Breast epithelium (tissue), 4 donors: ENCODE measurements around the gene EZH1. TPM values are rescaled to one million over a fixed set of nuclear protein-coding genes. Genes with fewer than 3 reads are reported as not detected.

ENCODE experiments used
- DNase-seq, 2 donors: peaks; one replicate each; pipeline ENCODE4 v3.0.0-alpha.2; 2019; ENCODE audit warnings: low spot score in 2 of 2
- H3K27ac ChIP-seq, 2 donors: fragments of 200-600 bp; sonication (generic) in 1 of 2; one replicate each; pipeline ENCODE4 v1.5.1; 2016 to 2019; ENCODE audit warnings: mild to moderate bottlenecking in 1 of 2
- H3K27me3 ChIP-seq, 2 donors: fragments of 200-600 bp; sonication (generic) in 1 of 2; one replicate each; pipeline versions ENCODE4 v1.5.1 to v1.6.0; 2017 to 2019; ENCODE audit warnings: control low read depth in 1 of 2, mild to moderate bottlenecking in 1 of 2
- H3K36me3 ChIP-seq: fragments of 200-600 bp; one replicate; pipeline ENCODE4 v1.5.1; 2019
- H3K4me1 ChIP-seq, 2 donors: fragments of 200-600 bp; sonication (generic); one replicate each; pipeline ENCODE4 v1.5.1; 2016 to 2019; ENCODE audit warnings: control low read depth in 1 of 2
- H3K4me3 ChIP-seq, 3 donors: fragments of 200-600 bp; sonication (generic); 1 replicate in 2 of 3; 2 replicates in 1 of 3; pipeline ENCODE4 v1.5.1; 2016 to 2019; ENCODE audit warnings: mild to moderate bottlenecking in 3 of 3, moderate library complexity in 2 of 3
- H3K9me3 ChIP-seq, 2 donors: fragments of 200-600 bp; sonication (generic) in 1 of 2; one replicate each; pipeline ENCODE4 v1.5.1; 2016 to 2019; ENCODE audit warnings: control low read depth in 1 of 2
- CTCF ChIP-seq, 3 donors: fragments of 450-650 bp; IDR thresholded peaks; one replicate each; pipeline ENCODE4 v1.5.1; 2016 to 2017; ENCODE audit warnings: antibody characterized with exemption in 3 of 3, mild to moderate bottlenecking in 3 of 3, moderate library complexity in 3 of 3
- POLR2A ChIP-seq: fragments of 450-650 bp; IDR thresholded peaks from one replicate; pipeline ENCODE4 v1.6.1; 2016; ENCODE audit warnings: antibody characterized with exemption, mild to moderate bottlenecking, moderate library complexity
- POLR2AphosphoS5 ChIP-seq, 3 donors: sonication (generic); formaldehyde crosslinking; IDR thresholded peaks; one replicate each; pipeline ENCODE4 v1.6.1; 2017; ENCODE audit warnings: antibody characterized with exemption in 3 of 3
- intact Hi-C: fragments of 100-400 bp; cut with DNase I; formaldehyde crosslinking; loops from one replicate; pipeline ENCODE4 v1.15.1; 2023; ENCODE audit warnings: low total_unique reads
- total RNA-seq, 3 donors: library from RNA; depleted of rRNA; stranded (reverse); fragments of >200 nt; gene quantifications; one replicate each; pipeline ENCODE4 v1.1.0, GENCODE V29; 2016

Gene EZH1
- total RNA-seq, 3 donors from 2014 or later, result 50.8 to 91.1 (median 70.1) TPM

GRCh38 chr17:42720996-42721583, 23.8 kb downstream of the EZH1 start:
- intact Hi-C loops, result no loop called here
- H3K4me1 ChIP-seq, result no peaks in the 10 kb centered on the region
- H3K27ac ChIP-seq, result no peak overlapping the region
- peaks cover 35% of the 10 kb centered on the region for H3K36me3 ChIP-seq
- DNase-seq, result no peak
- no peaks in the 10 kb centered on the region for H3K27me3 ChIP-seq
- TF ChIP-seq POLR2AphosphoS5 (IDR thresholded peaks at IDR 0.05) (no peak), CTCF (IDR thresholded peaks at IDR 0.05) (peak; percentile 68 to 85 (median 71)), POLR2A (no peak)
- H3K9me3 ChIP-seq, result no peaks in the 10 kb centered on the region
- H3K4me3 ChIP-seq, result no peak overlapping the region

GRCh38 chr17:42709561-42709960, 35.3 kb downstream of the EZH1 start:
- no peaks in the 10 kb centered on the region for H3K4me1 ChIP-seq
- intact Hi-C loops, result no loop called here
- H3K4me3 ChIP-seq, result no peak overlapping the region
- H3K27ac ChIP-seq, result no peak overlapping the region
- no peaks in the 10 kb centered on the region for H3K27me3 ChIP-seq
- no peak for TF ChIP-seq CTCF (IDR thresholded peaks at IDR 0.05)
- TF ChIP-seq POLR2AphosphoS5 (IDR thresholded peaks at IDR 0.05), result no peak
- TF ChIP-seq POLR2A, result no peak
- no peaks in the 10 kb centered on the region for H3K9me3 ChIP-seq
- peaks cover 41% of the 10 kb centered on the region for H3K36me3 ChIP-seq
- no peak for DNase-seq

GRCh38 chr17:42708588-42708987, 36.3 kb downstream of the EZH1 start:
- no peak for DNase-seq
- H3K4me1 ChIP-seq, result no peaks in the 10 kb centered on the region
- no peaks in the 10 kb centered on the region for H3K27me3 ChIP-seq
- H3K27ac ChIP-seq, result no peak overlapping the region
- H3K4me3 ChIP-seq, result no peak overlapping the region
- H3K9me3 ChIP-seq, result no peaks in the 10 kb centered on the region
- peaks cover 43% of the 10 kb centered on the region for H3K36me3 ChIP-seq
- TF ChIP-seq CTCF (IDR thresholded peaks at IDR 0.05), result no peak
- TF ChIP-seq POLR2A, result no peak
- no peak for TF ChIP-seq POLR2AphosphoS5 (IDR thresholded peaks at IDR 0.05)
- intact Hi-C loops, result no loop called here

GRCh38 chr17:42706732-42707131, 38.1 kb downstream of the EZH1 start:
- intact Hi-C loops, result no loop called here
- TF ChIP-seq POLR2A, result no peak
- no peak overlapping the region for H3K4me3 ChIP-seq
- no peaks in the 10 kb centered on the region for H3K27me3 ChIP-seq
- H3K4me1 ChIP-seq, result no peaks in the 10 kb centered on the region
- DNase-seq, result no peak
- peaks cover 37% of the 10 kb centered on the region for H3K36me3 ChIP-seq
- H3K27ac ChIP-seq, result no peak overlapping the region
- H3K9me3 ChIP-seq, result no peaks in the 10 kb centered on the region

- Histone ChIP-seq H3K9me3 (no peaks in the 10 kb centered on the region), H3K4me3 (no peak overlapping the region), H3K27ac (no peak overlapping the region), H3K27me3 (no peaks in the 10 kb centered on the region), H3K4me1 (no peaks in the 10 kb centered on the region), H3K36me3 (peaks cover 24% of the 10 kb centered on the region)
- intact Hi-C loops, result no loop called here
- TF ChIP-seq POLR2AphosphoS5 (IDR thresholded peaks at IDR 0.05), result no peak
- TF ChIP-seq CTCF (IDR thresholded peaks at IDR 0.05), result no peak
- no peak for TF ChIP-seq POLR2A
- DNase-seq, result no peak
These were observed 39.9 kb downstream of the EZH1 start for GRCh38 chr17:42704837-42705494.
